ENCODE data around the gene LBX1. TPM values are rescaled to one million over a fixed set of nuclear protein-coding genes. Genes with fewer than 3 reads are reported as not detected.

LBX1 gene
- total RNA-seq, 2 experiments from 2014 or later: not detected

GRCh38 chr10:101226491-101227428 is 2.5 kb downstream of the LBX1 start:
- TF ChIP-seq CTCF (IDR thresholded peaks at IDR 0.05): no peak
- ATAC-seq (ENCODE audit: poor library complexity): peak; percentile 11
- peak overlapping the region; percentile 32 for H3K4me3 ChIP-seq (ENCODE audit: low read length)
- intact Hi-C loops (cut with DNase I, micrococcal nuclease): no loop called here
- no peaks in the 10 kb centered on the region for H3K36me3 Mint-ChIP-seq (ENCODE audit: low read depth)
- no peaks in the 10 kb centered on the region for H3K36me3 ChIP-seq (ENCODE audit: insufficient read depth, low read length)
- H3K9me3 Mint-ChIP-seq: no peaks in the 10 kb centered on the region
- H3K27me3 ChIP-seq (ENCODE audit: control insufficient read depth in 1 of 2, insufficient read depth in 2 of 2, low read length in 2 of 2): peaks cover 86 to 97% of the 10 kb centered on the region in 2 experiments
- peak in 4 of 14 experiments; percentile 37 to 56 (median 48) for DNase-seq
- ChIA-PET POLR2A (interaction anchor here (0.6 to 1.0 kb wide), 4 partner anchors 10 to 1927 kb away, joined by 3 to 5 read pairs (median 4); no protein-coding TSS in a partner anchor), CTCF (interaction anchor here (2.5 kb wide), 1 partner anchor 13 kb away, joined by 12 read pairs; no protein-coding TSS in a partner anchor)
- no peak overlapping the region for H3K27ac ChIP-seq (ENCODE audit: low read depth in 1 of 2, low read length in 2 of 2)
- peaks cover 73% of the 10 kb centered on the region for H3K4me1 ChIP-seq (ENCODE audit: insufficient read depth, low read length)
- no peak overlapping the region for H3K27ac Mint-ChIP-seq
- peaks cover 0 to 59% of the 10 kb centered on the region in 2 experiments for H3K9me3 ChIP-seq (ENCODE audit: control insufficient read depth in 1 of 2, insufficient read depth in 1 of 2, low read length in 2 of 2)
- H3K27me3 Mint-ChIP-seq: peaks cover 85% of the 10 kb centered on the region
- peaks cover 63% of the 10 kb centered on the region for H3K4me1 Mint-ChIP-seq (ENCODE audit: low read depth)
- peak overlapping the region; percentile 84 for H3K4me3 Mint-ChIP-seq

- DNase-seq (no peak), ATAC-seq (ENCODE audit: poor library complexity) (no peak)
- H3K36me3 ChIP-seq (ENCODE audit: insufficient read depth, low read length): no peaks in the 10 kb centered on the region
- ChIA-PET POLR2A (interaction anchor here (0.6 to 1.0 kb wide), 3 partner anchors 12 to 1928 kb away, joined by 3 to 5 read pairs (median 3); no protein-coding TSS in a partner anchor), CTCF (interaction anchor here (2.5 kb wide), 1 partner anchor 12 kb away, joined by 12 read pairs; no protein-coding TSS in a partner anchor)
- H3K27me3 ChIP-seq (ENCODE audit: control insufficient read depth in 1 of 2, insufficient read depth in 2 of 2, low read length in 2 of 2): peaks cover 86 to 97% of the 10 kb centered on the region in 2 experiments
- H3K4me1 Mint-ChIP-seq (ENCODE audit: low read depth): peaks cover 64% of the 10 kb centered on the region
- peaks cover 85% of the 10 kb centered on the region for H3K27me3 Mint-ChIP-seq
- peak overlapping the region; percentile 6 for H3K4me3 ChIP-seq (ENCODE audit: low read length)
- H3K27ac ChIP-seq (ENCODE audit: low read depth in 1 of 2, low read length in 2 of 2): no peak overlapping the region
- intact Hi-C loops (cut with DNase I, micrococcal nuclease): no loop called here
- no peaks in the 10 kb centered on the region for H3K36me3 Mint-ChIP-seq (ENCODE audit: low read depth)
- TF ChIP-seq CTCF (IDR thresholded peaks at IDR 0.05): no peak
- peaks cover 73% of the 10 kb centered on the region for H3K4me1 ChIP-seq (ENCODE audit: insufficient read depth, low read length)
- peaks cover 0 to 56% of the 10 kb centered on the region in 2 experiments for H3K9me3 ChIP-seq (ENCODE audit: control insufficient read depth in 1 of 2, insufficient read depth in 1 of 2, low read length in 2 of 2)
- no peak overlapping the region for H3K27ac Mint-ChIP-seq
- peak overlapping the region; percentile 84 for H3K4me3 Mint-ChIP-seq
- H3K9me3 Mint-ChIP-seq: no peaks in the 10 kb centered on the region
Observed at GRCh38 chr10:101225846-101226421, 3.3 kb downstream of the LBX1 start.

GRCh38 chr10:101224910-101225823 is 4.1 kb downstream of the LBX1 start:
- Mint-ChIP-seq H3K27ac (no peak overlapping the region), H3K4me3 (peak overlapping the region; percentile 51), H3K36me3 (ENCODE audit: low read depth) (no peaks in the 10 kb centered on the region), H3K9me3 (no peaks in the 10 kb centered on the region), H3K27me3 (peaks cover 85% of the 10 kb centered on the region), H3K4me1 (ENCODE audit: low read depth) (peaks cover 58% of the 10 kb centered on the region)
- CTCF ChIA-PET: no interaction called here
- H3K4me3 ChIP-seq (ENCODE audit: low read length): peak overlapping the region; percentile 6
- POLR2A ChIA-PET: no interaction called here
- intact Hi-C loops (cut with DNase I, micrococcal nuclease): no loop called here
- no peak for TF ChIP-seq CTCF (IDR thresholded peaks at IDR 0.05)
- H3K9me3 ChIP-seq (ENCODE audit: control insufficient read depth in 1 of 2, insufficient read depth in 1 of 2, low read length in 2 of 2): peaks cover 0 to 56% of the 10 kb centered on the region in 2 experiments
- peaks cover 86 to 97% of the 10 kb centered on the region in 2 experiments for H3K27me3 ChIP-seq (ENCODE audit: control insufficient read depth in 1 of 2, insufficient read depth in 2 of 2, low read length in 2 of 2)
- peak; percentile 33 for ATAC-seq (ENCODE audit: poor library complexity)
- peaks cover 69% of the 10 kb centered on the region for H3K4me1 ChIP-seq (ENCODE audit: insufficient read depth, low read length)
- DNase-seq: peak in 2 of 14 experiments; percentile 31 to 32
- no peaks in the 10 kb centered on the region for H3K36me3 ChIP-seq (ENCODE audit: insufficient read depth, low read length)
- H3K27ac ChIP-seq (ENCODE audit: low read depth in 1 of 2, low read length in 2 of 2): no peak overlapping the region

Measured in CD4-positive, alpha-beta T cell (primary cell).